CD4-positive, alpha-beta T cell treated with Interleukin-10 for 1 hour (primary cell): Measurements from ENCODE around the gene KRT80.

Experiments
- DNase-seq: peaks from one replicate; pipeline ENCODE4 v3.0.0-alpha.2; 2020

KRT80 gene

GRCh38 chr12:52175371-52176350 is 16.2 kb downstream of the KRT80 start:
- no peak for DNase-seq

DNA sequence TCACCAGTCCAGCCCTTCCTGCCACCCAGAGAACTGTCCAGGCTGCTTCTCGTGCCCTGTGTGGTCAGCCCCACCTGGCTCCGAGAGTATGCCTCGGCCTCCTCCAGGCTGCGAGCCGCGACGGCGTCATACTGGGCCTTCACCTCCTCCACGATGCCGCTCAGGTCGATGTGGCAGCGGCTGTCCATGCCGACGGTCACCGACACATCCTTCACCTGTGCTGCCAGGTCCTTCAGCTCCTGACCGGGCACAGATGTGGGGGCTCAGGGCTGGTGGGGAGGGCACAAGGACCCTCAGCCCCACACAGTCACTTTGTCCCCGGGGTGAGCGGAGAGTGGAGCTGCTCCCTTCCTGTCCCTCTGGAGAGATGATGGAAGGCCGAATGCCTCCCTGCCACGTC is 18.3 kb downstream of the KRT80 start:
- no peak for DNase-seq

- DNase-seq: no peak
Measured at GRCh38 chr12:52172956-52173355, 18.9 kb downstream of the KRT80 start.

DNA sequence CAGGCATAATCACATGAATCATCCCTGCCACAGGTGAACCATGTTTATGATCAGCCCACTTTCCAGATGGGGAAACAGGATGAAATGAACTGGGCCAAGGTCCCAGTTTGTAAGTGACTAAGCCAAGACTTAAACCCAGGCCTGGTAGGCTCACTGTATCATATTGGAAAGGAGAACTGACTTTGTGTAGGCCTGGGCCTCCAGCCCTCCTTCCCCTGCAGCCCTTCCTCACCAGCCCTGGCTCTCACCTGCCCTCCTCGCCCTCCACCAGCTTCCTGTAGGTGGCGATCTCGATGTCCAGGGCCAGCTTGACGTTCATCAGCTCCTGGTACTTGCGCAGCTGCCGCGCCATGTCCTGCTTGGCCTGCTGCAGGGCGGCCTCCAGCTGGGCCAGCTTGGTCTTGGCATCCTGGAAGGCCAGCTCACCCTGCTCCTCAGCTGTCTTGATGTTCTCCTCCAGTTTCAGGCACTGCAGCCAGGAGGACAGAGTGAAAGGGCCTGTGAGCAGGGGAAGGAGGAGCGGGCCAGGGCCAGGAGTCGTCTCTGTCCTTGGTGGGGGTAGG is 19.8 kb downstream of the KRT80 start:
- no peak for DNase-seq

GRCh38 chr12:52170827-52171226 is 21.0 kb downstream of the KRT80 start:
- no peak for DNase-seq

DNA sequence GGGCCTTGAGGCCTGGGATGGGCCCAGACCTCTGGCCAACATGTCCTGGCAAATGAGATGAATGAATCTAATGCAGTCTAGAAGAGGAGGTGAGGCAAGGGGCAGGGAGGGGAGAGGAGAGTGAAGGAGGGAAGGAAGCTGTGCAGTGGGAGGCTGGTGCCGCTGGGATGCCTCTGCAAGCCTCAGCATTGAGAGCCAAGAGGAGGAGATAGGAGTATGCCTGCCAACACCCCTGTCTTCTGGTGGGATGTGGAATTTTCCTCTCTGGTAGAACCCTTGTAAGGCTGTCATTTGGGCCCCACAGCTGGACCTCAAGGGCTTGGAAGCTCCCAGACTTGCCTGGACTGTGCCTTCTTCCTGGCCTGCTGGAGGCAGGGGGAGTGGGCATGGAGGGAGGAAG is 21.9 kb downstream of the KRT80 start:
- no peak for DNase-seq

- no peak for DNase-seq
Measured at GRCh38 chr12:52168019-52168717, 23.6 kb downstream of the KRT80 start.

DNA sequence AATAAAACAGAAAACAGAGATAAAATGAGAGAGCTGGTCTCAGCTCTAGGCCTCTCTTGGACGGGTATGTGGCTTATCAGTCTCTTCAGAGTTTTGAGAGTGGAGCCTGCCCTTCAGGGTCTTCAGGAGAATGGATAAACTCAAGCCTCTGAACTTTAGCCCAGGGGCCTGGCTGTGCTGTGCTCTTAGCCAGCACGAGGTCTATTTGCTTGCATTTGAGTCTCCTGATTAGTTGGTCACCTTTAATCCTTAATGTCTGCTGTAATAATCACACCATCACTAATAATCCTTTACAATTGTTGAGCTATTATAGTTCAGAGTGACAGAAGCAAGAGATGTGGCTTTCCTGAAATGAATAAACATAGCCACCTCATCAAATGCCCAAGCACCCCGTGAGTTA is 24.3 kb downstream of the KRT80 start:
- DNase-seq: no peak

- DNase-seq: no peak
Measured at GRCh38 chr12:52166672-52167071, 25.1 kb downstream of the KRT80 start.

DNA sequence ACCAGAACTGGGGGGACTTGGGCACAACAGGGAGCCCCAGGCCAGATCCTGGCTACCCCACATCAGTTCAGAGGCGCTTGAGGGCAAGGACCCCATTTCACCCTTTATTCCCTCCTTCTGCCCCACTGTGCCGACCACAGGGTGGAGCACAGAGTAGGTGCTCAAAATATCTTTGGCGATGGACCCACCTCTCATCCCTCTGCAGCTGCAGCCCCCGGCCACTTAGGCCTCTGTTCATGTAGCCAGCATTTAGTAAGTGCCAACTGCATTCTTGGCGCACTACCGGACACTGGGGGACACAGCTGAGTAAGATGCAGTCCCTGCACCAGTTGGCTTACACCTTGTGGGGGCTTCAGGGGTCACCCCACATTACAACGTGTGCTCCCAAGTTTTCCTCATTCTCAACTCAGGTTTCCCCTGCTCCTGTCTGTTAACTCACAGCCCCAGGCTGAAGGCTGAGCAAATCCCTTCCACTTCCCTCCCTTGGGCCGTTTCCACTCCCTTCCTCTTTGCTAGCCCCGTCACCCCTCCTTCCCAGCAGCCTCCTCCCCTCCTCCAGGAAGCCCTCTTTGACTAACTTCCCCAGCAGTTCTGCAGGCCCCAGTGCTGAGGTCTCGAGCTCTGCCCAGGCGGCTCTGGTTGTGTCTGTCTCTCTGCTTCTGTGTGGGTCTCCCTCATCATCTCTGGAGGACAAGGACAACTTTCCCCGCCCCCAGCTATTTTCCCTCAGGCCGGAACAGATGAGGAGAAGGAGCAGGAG is 26.5 kb downstream of the KRT80 start:
- DNase-seq: no peak

- DNase-seq: no peak
Measured at GRCh38 chr12:52164624-52165023, 27.2 kb downstream of the KRT80 start.

- DNase-seq: no peak
Measured at GRCh38 chr12:52162981-52163380, 28.8 kb downstream of the KRT80 start.

DNA sequence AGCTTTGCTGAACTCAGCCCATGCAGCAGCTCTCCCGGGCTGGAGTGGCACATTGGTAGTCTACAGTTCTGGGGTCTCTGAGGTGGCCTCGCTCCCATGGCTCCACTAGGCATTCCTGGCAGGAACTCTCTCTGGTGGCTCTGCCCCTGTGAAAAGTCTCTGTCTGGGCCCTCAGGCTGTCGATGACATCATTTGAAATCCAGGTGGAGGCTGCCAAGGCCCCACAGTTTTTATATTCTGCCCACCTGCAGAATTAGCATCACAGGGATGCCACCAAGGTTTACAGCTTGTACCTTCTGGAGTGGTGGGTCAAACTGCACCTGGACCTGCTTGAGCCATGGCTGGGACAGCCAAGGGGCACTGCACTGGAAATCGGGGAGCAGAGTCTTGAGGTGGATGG is 31.6 kb downstream of the KRT80 start:
- no peak for DNase-seq

DNA sequence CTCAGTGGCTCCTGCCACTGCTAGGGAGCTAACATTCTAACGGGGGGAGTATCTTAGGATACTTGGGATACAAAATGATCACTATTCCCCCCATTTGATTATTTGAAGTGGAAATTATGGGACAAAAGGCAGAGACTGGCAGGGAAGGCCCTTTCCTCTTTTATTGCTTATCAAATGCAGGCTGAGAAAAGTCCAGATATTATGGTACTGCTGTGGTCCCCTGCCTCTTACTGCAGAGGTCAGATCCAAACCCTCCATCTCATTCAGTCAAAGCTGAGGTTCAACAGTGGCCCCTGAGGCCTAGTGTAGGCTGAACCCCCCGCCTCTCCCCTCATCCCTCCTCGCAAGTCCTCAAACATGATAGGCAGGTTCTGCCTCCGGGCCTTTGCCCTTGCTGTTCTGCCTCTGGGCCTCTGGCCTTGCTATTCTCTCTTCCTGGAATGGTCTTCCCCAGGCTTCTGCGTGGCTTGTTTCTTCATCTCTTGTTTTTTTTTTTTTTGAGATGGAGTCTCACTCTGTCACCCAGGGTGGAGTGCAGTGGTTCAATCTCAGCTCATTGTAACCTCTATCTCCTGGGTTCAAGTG is 34.2 kb downstream of the KRT80 start:
- no peak for DNase-seq

- DNase-seq: peak; percentile 78
Measured at GRCh38 chr12:52156757-52157565, 34.9 kb downstream of the KRT80 start.

- no peak for DNase-seq
Measured at GRCh38 chr12:52156311-52156710, 35.5 kb downstream of the KRT80 start.

DNA sequence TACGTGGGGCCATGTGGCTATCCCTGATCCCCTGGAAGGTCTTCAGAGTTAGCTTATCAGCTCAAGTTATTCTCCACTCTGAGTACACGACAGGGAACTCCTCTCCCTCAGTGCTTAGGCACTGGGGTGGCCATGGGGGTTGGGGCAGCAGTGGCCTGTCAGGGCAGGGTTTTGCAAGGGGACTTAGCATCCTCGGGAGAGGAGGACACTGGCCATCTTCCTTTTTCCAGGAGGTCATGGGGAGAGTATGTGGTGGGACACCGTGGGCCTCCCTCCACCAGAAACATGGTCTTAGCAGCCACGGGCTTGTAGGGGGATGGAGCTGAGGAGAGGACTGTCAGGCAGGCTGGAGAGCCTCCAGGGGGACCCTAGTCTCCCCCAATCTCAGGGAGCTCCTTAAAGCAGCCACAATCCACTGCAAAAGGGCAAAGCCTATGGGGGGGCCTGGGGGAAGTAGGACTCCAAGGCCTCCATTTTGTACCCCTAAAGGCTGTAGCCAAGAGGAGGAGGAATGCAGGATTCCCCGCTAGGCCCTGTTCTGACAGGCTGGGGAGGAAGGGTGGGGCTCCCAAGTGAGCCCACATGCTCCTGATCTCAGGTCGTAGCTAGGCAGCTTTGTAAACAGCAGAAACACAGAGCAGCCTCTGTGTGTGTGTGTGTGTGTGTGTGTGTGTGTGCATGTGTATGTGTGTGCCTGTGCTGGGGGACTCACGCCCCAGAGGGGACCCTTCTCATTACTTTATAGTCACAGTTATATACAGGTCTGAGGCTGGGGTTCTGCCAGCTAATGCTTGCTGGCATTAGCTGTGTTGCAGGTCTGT is 36.6 kb downstream of the KRT80 start:
- peak; percentile 80 for DNase-seq

GRCh38 chr12:52152905-52153317 is 38.9 kb downstream of the KRT80 start:
- no peak for DNase-seq

DNA sequence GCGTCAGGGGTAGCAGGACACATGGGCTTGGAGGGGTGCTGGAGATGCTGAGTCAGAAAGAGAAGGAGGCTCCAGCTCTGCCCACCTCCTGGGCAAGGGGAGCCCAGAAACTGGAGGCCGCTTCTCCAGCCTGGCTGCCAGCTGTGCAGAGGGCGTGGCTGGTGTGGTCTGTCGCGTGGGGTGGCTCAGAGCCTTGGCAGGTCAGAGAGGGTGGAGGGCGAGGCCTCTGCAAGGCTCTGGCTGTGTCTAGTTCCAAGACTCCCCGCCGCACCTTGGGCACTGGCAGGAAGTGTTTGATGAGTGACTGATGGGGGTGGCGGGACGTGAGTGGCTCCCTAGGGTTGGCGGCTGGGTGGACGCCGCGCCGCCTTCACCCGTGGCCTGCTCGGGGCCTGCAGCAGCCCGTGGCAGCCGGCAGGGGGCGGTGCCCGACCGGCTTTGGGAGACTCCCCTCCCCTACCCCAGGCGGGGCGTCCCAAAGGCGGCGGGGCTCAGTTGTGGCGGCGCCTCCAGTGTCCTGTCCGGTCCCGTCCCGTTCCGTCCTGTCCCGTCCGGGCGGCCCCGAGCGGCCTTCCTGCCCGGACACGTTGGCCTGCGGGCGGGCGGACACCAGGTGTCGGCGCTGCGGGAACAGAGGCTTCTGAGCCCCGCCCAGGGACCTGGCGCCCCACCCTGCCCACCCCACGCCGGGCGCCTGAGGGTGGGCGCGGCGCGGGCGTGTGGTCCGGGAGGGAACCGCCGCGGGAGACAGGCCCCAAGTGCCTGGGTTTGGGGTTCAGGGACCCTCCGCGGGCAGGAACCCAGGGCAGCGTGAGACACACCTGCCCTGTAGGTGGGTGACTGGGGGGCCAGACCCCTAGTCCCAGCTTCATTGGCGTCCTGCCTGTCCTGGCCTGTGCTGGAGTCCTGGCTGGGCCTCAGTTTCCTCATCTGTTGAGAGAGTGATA is 39.7 kb downstream of the KRT80 start:
- peak; percentile 79 for DNase-seq
